ENCODE data around the gene SPATA9. TPM values are rescaled to one million over a fixed set of nuclear protein-coding genes. Genes with fewer than 3 reads are reported as not detected.

SPATA9 gene
- total and polyA plus RNA-seq, 9 of the 15 experiments (the other 6 are each of a cell fraction or from before 2014, with no cell fraction given) = 0.16 to 5.5 (median 0.39) TPM; not detected in 3

DNA sequence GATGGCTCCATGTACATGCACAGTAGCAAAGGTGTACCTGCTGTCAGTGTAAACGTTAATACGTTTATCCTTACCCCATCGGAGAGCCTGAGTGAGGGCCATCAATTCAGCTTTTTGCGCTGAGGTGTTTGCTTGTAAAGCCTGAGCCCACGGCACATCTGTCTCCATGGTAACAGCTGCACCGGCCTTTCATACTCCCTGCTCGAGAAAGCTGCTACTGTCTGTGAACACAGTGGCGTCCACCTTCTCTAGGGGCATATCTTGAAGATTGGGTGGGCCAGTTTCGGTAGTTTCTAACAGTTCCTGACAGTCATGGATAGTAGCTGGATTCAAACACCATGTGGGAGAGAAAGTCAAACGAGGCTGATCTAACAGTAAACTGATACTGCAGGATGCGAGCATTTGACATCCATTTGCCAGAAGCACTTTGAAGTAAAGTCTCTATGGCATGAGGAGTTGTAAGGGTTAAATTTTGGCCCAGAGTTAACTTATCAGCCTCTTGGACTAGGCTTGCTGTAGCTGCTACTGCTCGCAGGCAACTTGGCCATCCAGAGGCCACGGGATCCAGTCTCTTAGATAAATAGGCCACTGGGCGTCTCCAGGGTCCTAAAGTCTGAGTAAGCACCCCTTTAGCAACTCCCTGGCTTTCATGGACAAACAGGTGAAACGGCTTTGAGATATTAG lies 27.3 kb upstream of the SPATA9 start (continued):
- peak; percentile 40; the same call in 1 of the 2 replicates for TF ChIP-seq TEAD4 (IDR thresholded peaks at IDR 0.05; ENCODE audit: low read length)
- TF ChIP-seq TEAD4 (CRISPR knock-in tag; IDR thresholded peaks at IDR 0.05; ENCODE audit: borderline replicate concordance) = no peak
- TF ChIP-seq ELF4 (CRISPR knock-in tag; IDR thresholded peaks at IDR 0.05) = no peak
- TF ChIP-seq ZNF695 (CRISPR knock-in tag; IDR thresholded peaks at IDR 0.05) = no peak
- TF ChIP-seq MEF2D (tag; conservative IDR thresholded peaks at IDR 0.05; ENCODE audit: low read depth) = no peak
- TF ChIP-seq ZNF311 (CRISPR knock-in tag; IDR thresholded peaks at IDR 0.05) = no peak
- TF ChIP-seq, protein P1, sequence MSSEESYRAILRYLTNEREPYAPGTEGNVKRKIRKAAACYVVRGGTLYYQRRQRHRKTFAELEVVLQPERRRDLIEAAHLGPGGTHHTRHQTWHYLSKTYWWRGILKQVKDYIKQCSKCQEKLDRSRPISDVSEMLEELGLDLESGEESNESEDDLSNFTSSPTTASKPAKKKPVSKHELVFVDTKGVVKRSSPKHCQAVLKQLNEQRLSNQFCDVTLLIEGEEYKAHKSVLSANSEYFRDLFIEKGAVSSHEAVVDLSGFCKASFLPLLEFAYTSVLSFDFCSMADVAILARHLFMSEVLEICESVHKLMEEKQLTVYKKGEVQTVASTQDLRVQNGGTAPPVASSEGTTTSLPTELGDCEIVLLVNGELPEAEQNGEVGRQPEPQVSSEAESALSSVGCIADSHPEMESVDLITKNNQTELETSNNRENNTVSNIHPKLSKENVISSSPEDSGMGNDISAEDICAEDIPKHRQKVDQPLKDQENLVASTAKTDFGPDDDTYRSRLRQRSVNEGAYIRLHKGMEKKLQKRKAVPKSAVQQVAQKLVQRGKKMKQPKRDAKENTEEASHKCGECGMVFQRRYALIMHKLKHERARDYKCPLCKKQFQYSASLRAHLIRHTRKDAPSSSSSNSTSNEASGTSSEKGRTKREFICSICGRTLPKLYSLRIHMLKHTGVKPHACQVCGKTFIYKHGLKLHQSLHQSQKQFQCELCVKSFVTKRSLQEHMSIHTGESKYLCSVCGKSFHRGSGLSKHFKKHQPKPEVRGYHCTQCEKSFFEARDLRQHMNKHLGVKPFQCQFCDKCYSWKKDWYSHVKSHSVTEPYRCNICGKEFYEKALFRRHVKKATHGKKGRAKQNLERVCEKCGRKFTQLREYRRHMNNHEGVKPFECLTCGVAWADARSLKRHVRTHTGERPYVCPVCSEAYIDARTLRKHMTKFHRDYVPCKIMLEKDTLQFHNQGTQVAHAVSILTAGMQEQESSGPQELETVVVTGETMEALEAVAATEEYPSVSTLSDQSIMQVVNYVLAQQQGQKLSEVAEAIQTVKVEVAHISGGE (CRISPR knock-in tag; IDR thresholded peaks at IDR 0.05) = no peak
- TF ChIP-seq ZNF354B (CRISPR knock-in tag; IDR thresholded peaks at IDR 0.05) = no peak
- TF ChIP-seq TAL1 (IDR thresholded peaks at IDR 0.05) = no peak
- TF ChIP-seq TFAM (CRISPR knock-in tag; conservative IDR thresholded peaks at IDR 0.05) = no peak
- TF ChIP-seq NFXL1 (CRISPR knock-in tag; IDR thresholded peaks at IDR 0.05) = no peak
- no peak for TF ChIP-seq ZNF644 (tag; IDR thresholded peaks at IDR 0.05; ENCODE audit: low read depth)
- no peak for TF ChIP-seq MEF2A (IDR thresholded peaks at IDR 0.05; ENCODE audit: control insufficient read depth, low read depth, low read length)
- peak; percentile 50; the same call in 1 of the 2 replicates for TF ChIP-seq SOX6 (IDR thresholded peaks at IDR 0.05)
- TF ChIP-seq, protein P2, sequence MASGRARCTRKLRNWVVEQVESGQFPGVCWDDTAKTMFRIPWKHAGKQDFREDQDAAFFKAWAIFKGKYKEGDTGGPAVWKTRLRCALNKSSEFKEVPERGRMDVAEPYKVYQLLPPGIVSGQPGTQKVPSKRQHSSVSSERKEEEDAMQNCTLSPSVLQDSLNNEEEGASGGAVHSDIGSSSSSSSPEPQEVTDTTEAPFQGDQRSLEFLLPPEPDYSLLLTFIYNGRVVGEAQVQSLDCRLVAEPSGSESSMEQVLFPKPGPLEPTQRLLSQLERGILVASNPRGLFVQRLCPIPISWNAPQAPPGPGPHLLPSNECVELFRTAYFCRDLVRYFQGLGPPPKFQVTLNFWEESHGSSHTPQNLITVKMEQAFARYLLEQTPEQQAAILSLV (tag; IDR thresholded peaks at IDR 0.05) = no peak
- TF ChIP-seq, protein P3, sequence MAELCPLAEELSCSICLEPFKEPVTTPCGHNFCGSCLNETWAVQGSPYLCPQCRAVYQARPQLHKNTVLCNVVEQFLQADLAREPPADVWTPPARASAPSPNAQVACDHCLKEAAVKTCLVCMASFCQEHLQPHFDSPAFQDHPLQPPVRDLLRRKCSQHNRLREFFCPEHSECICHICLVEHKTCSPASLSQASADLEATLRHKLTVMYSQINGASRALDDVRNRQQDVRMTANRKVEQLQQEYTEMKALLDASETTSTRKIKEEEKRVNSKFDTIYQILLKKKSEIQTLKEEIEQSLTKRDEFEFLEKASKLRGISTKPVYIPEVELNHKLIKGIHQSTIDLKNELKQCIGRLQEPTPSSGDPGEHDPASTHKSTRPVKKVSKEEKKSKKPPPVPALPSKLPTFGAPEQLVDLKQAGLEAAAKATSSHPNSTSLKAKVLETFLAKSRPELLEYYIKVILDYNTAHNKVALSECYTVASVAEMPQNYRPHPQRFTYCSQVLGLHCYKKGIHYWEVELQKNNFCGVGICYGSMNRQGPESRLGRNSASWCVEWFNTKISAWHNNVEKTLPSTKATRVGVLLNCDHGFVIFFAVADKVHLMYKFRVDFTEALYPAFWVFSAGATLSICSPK (IDR thresholded peaks at IDR 0.05; ENCODE audit: borderline replicate concordance) = no peak
- no peak for TF ChIP-seq YBX1 (IDR thresholded peaks at IDR 0.05)
- TF ChIP-seq ZNF239 (CRISPR knock-in tag; IDR thresholded peaks at IDR 0.05) = no peak
- TF ChIP-seq, protein P4, sequence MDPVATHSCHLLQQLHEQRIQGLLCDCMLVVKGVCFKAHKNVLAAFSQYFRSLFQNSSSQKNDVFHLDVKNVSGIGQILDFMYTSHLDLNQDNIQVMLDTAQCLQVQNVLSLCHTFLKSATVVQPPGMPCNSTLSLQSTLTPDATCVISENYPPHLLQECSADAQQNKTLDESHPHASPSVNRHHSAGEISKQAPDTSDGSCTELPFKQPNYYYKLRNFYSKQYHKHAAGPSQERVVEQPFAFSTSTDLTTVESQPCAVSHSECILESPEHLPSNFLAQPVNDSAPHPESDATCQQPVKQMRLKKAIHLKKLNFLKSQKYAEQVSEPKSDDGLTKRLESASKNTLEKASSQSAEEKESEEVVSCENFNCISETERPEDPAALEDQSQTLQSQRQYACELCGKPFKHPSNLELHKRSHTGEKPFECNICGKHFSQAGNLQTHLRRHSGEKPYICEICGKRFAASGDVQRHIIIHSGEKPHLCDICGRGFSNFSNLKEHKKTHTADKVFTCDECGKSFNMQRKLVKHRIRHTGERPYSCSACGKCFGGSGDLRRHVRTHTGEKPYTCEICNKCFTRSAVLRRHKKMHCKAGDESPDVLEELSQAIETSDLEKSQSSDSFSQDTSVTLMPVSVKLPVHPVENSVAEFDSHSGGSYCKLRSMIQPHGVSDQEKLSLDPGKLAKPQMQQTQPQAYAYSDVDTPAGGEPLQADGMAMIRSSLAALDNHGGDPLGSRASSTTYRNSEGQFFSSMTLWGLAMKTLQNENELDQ (CRISPR knock-in tag; IDR thresholded peaks at IDR 0.05; ENCODE audit: borderline replicate concordance) = no peak
- no peak for TF ChIP-seq KHSRP (IDR thresholded peaks at IDR 0.05)
